HCEC 1CT (cell line): ENCODE measurements around the gene EIPR1.

Experiments used
- DNase-seq: peaks from one replicate; pipeline ENCODE4 v3.0.0-alpha.2; 2017

EIPR1 gene

GRCh38 chr2:3377612-3378432 is at the start of gene EIPR1:
Gene EIPR1 (minus strand): TSS chr2:3377818. CDS start chr2:3377689, 129 bp downstream.
- peak; percentile 99 for DNase-seq

- DNase-seq: no peak
These were observed 49.7 kb upstream of the EIPR1 start for GRCh38 chr2:3427272-3427671.

GRCh38 chr2:3426615-3427014 is 49.0 kb upstream of the EIPR1 start:
- DNase-seq: no peak

- DNase-seq: no peak
These were observed 46.7 kb upstream of the EIPR1 start for GRCh38 chr2:3424171-3424795.

GRCh38 chr2:3423492-3424170 is 46.0 kb upstream of the EIPR1 start:
- peak; percentile 22 for DNase-seq

- no peak for DNase-seq
These were observed 44.7 kb upstream of the EIPR1 start for GRCh38 chr2:3422161-3422779.

GRCh38 chr2:3421580-3421979 is 44.0 kb upstream of the EIPR1 start:
- DNase-seq: no peak

GRCh38 chr2:3420769-3421397 is 43.3 kb upstream of the EIPR1 start:
- no peak for DNase-seq

GRCh38 chr2:3420076-3420768 is 42.6 kb upstream of the EIPR1 start:
- no peak for DNase-seq

GRCh38 chr2:3418766-3419404 is 41.3 kb upstream of the EIPR1 start:
- DNase-seq: no peak

- DNase-seq: no peak
These were observed 36.7 kb upstream of the EIPR1 start for GRCh38 chr2:3414133-3414860.

GRCh38 chr2:3413697-3414096 is 36.1 kb upstream of the EIPR1 start:
- DNase-seq: no peak

- DNase-seq: no peak
These were observed 33.5 kb upstream of the EIPR1 start for GRCh38 chr2:3411103-3411502.

GRCh38 chr2:3409627-3410170 is 32.1 kb upstream of the EIPR1 start:
- DNase-seq: no peak

- DNase-seq: no peak
These were observed 31.2 kb upstream of the EIPR1 start for GRCh38 chr2:3408781-3409180.

- no peak for DNase-seq
These were observed 28.9 kb upstream of the EIPR1 start for GRCh38 chr2:3406501-3406900.

GRCh38 chr2:3405876-3406275 is 28.3 kb upstream of the EIPR1 start:
- no peak for DNase-seq

GRCh38 chr2:3405307-3405706 is 27.7 kb upstream of the EIPR1 start:
- no peak for DNase-seq

GRCh38 chr2:3404349-3404894 is 26.8 kb upstream of the EIPR1 start:
- DNase-seq: no peak

- DNase-seq: no peak
These were observed 26.1 kb upstream of the EIPR1 start for GRCh38 chr2:3403587-3404334.
